ENCODE results near the gene GAMT.

DNA sequence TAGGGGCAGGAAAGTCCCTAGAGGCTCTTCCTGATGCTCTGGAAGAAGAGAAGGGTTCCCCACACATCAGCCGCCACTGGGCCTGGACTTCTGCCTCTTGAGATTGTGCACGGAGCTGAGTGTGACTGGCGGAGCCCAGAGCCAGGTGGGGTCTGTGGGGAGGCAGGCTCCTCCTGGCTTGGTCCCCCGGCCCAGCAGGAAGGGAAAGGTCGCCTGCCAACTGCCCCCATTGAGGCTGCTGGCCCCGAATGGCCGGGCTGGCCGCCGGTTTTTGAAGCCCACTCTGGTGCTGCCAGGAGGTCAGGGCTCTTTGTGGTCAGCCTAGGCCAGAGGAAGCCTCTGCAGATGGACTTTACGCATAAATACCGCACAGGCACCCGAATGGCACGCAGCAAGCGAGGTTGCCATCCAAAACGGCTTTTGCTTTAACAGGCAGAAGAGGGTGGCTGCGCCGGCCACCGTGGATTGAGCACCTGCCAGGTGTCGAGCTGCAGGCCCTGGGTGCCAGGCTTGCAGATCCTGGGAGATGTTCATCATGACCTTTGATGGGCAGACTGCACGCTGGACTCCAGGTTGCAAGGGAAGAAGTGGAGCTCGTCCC, 11.1 kb upstream of the GAMT start:
- TF ChIP-seq TAF1 (IDR thresholded peaks at IDR 0.05; ENCODE audit: borderline replicate concordance, low read depth, low read length) (no peak), POLR2A (IDR thresholded peaks at IDR 0.05; ENCODE audit: low read depth, low read length) (no peak), POLR2AphosphoS5 (IDR thresholded peaks at IDR 0.05; ENCODE audit: low read depth, low read length) (no peak)
